Karpas-422 (cell line): ENCODE data around the gene TBC1D13. TPM values are rescaled to one million over a fixed set of nuclear protein-coding genes. Genes with fewer than 3 reads are reported as not detected.

ENCODE experiments used
- DNase-seq: peaks from one replicate; pipeline ENCODE4 v3.0.0-alpha.2; 2015
- H2AFZ ChIP-seq: fragments of 200-600 bp; sonication (generic); 2 replicates; pipeline ENCODE4 v1.6.1; 2014; ENCODE audit warnings: antibody characterized with exemption, low read length, mixed read lengths
- H3K27ac ChIP-seq: fragments of 200-600 bp; sonication (generic); 2 replicates; pipeline ENCODE4 v1.5.1; 2014; ENCODE audit warnings: mild to moderate bottlenecking, low read length, moderate library complexity
- H3K27me3 ChIP-seq: fragments of 200-600 bp; sonication (generic); 2 replicates; pipeline ENCODE4 v1.6.1; 2014; ENCODE audit warnings: low read length, mixed read lengths
- H3K36me3 ChIP-seq: fragments of 200-600 bp; sonication (generic); 2 replicates; pipeline ENCODE4 v1.6.1; 2014; ENCODE audit warnings: low read length, mixed read lengths; ENCODE audit not compliant: insufficient read depth
- H3K4me1 ChIP-seq: fragments of 200-600 bp; sonication (generic); 2 replicates; pipeline ENCODE4 v1.6.1; 2014; ENCODE audit warnings: mild to moderate bottlenecking, low read length, mixed read lengths
- H3K4me2 ChIP-seq: fragments of 200-600 bp; sonication (generic); 2 replicates; pipeline ENCODE4 v1.6.1; 2014; ENCODE audit warnings: low read length, low read depth, mild to moderate bottlenecking; ENCODE audit not compliant: poor library complexity, severe bottlenecking
- H3K4me3 ChIP-seq: fragments of 200-600 bp; sonication (generic); 2 replicates; pipeline ENCODE4 v1.5.1; 2014; ENCODE audit warnings: mild to moderate bottlenecking, antibody characterized with exemption, low read length, mixed read lengths
- H3K79me2 ChIP-seq: fragments of 200-600 bp; sonication (generic); 2 replicates; pipeline ENCODE4 v1.6.1; 2014; ENCODE audit warnings: mild to moderate bottlenecking, low read length, mixed read lengths
- H3K9ac ChIP-seq: fragments of 200-600 bp; sonication (generic); 2 replicates; pipeline ENCODE4 v1.6.0; 2014; ENCODE audit warnings: low read length
- H3K9me2 ChIP-seq: fragments of 200-600 bp; sonication (generic), shearing (Covaris generic); replicated peaks from 2 replicates; pipeline ENCODE4 v1.6.0; 2014; ENCODE audit warnings: mild to moderate bottlenecking, low read length, moderate library complexity; ENCODE audit not compliant: insufficient read depth
- H3K9me3 ChIP-seq: fragments of 300-700, 200-600 bp; sonication (generic); 2 replicates; pipeline ENCODE4 v1.6.1; 2014; ENCODE audit warnings: low read length, mixed read lengths
- H4K20me1 ChIP-seq: fragments of 200-600 bp; sonication (generic); 2 replicates; pipeline ENCODE4 v1.6.1; 2014; ENCODE audit warnings: mild to moderate bottlenecking, antibody characterized with exemption, low read length, low read depth; ENCODE audit not compliant: insufficient read depth
- total RNA-seq: library from RNA; depleted of rRNA; stranded (reverse); fragments of >200 nt; shearing (Covaris generic); gene quantifications from 2 replicates; pipeline ENCODE4 v1.2.3, GENCODE V29; 2014; ENCODE audit warnings: low replicate concordance

The TBC1D13 gene
- total RNA-seq, 1 experiment from 2014 or later = 6.7 TPM

DNA sequence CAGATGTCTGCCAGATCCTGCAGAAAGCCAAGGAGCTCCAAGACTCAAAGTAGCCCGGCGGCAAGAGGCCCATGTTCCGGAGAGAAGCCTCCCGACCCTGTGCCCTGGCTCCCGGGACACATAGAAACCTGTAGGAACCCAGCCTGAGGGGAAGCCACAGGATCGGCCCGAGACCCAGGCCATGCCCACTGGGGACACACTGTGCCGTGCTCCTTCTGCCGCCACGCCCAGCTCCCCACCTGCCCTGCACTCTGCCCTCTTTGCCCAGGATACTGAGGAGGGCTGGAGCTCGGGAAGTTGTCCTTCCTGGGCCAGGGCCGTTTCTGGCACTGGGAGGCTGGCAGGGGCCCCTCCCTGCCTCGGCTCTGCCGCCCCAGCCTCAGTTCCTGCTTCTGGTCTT is 20.8 kb downstream of the TBC1D13 start:
- Histone ChIP-seq H3K27ac (no peak overlapping the region), H3K4me3 (no peak overlapping the region), H3K79me2 (no peaks in the 10 kb centered on the region), H3K4me1 (no peaks in the 10 kb centered on the region), H3K27me3 (no peaks in the 10 kb centered on the region), H3K9me2 (no peaks in the 10 kb centered on the region), H3K36me3 (peaks cover 8% of the 10 kb centered on the region), H2AFZ (no peak overlapping the region), H4K20me1 (no peaks in the 10 kb centered on the region), H3K9ac (no peak overlapping the region), H3K9me3 (no peaks in the 10 kb centered on the region), H3K4me2 (no peak overlapping the region)
- no peak for DNase-seq

- H3K36me3 ChIP-seq = peaks cover 8% of the 10 kb centered on the region
- no peaks in the 10 kb centered on the region for H3K9me2 ChIP-seq
- H3K27me3 ChIP-seq = no peaks in the 10 kb centered on the region
- no peaks in the 10 kb centered on the region for H4K20me1 ChIP-seq
- H2AFZ ChIP-seq = no peak overlapping the region
- H3K79me2 ChIP-seq = no peaks in the 10 kb centered on the region
- no peak for DNase-seq
- H3K4me1 ChIP-seq = no peaks in the 10 kb centered on the region
- no peaks in the 10 kb centered on the region for H3K9me3 ChIP-seq
- H3K27ac ChIP-seq = no peak overlapping the region
- H3K4me3 ChIP-seq = no peak overlapping the region
- no peak overlapping the region for H3K4me2 ChIP-seq
- H3K9ac ChIP-seq = no peak overlapping the region
Measured at GRCh38 chr9:128808543-128808942, 21.5 kb downstream of the TBC1D13 start.

GRCh38 chr9:128809036-128809599 is 22.1 kb downstream of the TBC1D13 start:
- H3K4me3 ChIP-seq = no peak overlapping the region
- H4K20me1 ChIP-seq = no peaks in the 10 kb centered on the region
- H3K9ac ChIP-seq = no peak overlapping the region
- no peak overlapping the region for H3K4me2 ChIP-seq
- H2AFZ ChIP-seq = no peak overlapping the region
- peaks cover 8% of the 10 kb centered on the region for H3K36me3 ChIP-seq
- no peaks in the 10 kb centered on the region for H3K79me2 ChIP-seq
- no peak for DNase-seq
- no peaks in the 10 kb centered on the region for H3K4me1 ChIP-seq
- H3K27me3 ChIP-seq = no peaks in the 10 kb centered on the region
- no peaks in the 10 kb centered on the region for H3K9me2 ChIP-seq
- no peak overlapping the region for H3K27ac ChIP-seq
- H3K9me3 ChIP-seq = no peaks in the 10 kb centered on the region

- Histone ChIP-seq H3K9me3 (no peaks in the 10 kb centered on the region), H3K4me2 (no peak overlapping the region), H3K4me3 (no peak overlapping the region), H3K27me3 (no peaks in the 10 kb centered on the region), H3K27ac (no peak overlapping the region), H2AFZ (no peak overlapping the region), H3K36me3 (peaks cover 8% of the 10 kb centered on the region), H3K4me1 (no peaks in the 10 kb centered on the region), H3K79me2 (no peaks in the 10 kb centered on the region), H3K9me2 (no peaks in the 10 kb centered on the region), H4K20me1 (no peaks in the 10 kb centered on the region), H3K9ac (no peak overlapping the region)
- DNase-seq = no peak
Measured at GRCh38 chr9:128809831-128810230, 22.8 kb downstream of the TBC1D13 start.

- no peak for DNase-seq
- Histone ChIP-seq H3K79me2 (no peaks in the 10 kb centered on the region), H4K20me1 (no peaks in the 10 kb centered on the region), H3K36me3 (peaks cover 4% of the 10 kb centered on the region), H3K27me3 (no peaks in the 10 kb centered on the region), H3K9me3 (no peaks in the 10 kb centered on the region), H3K27ac (no peak overlapping the region), H3K4me3 (no peak overlapping the region), H2AFZ (no peak overlapping the region), H3K9ac (no peak overlapping the region), H3K4me2 (no peak overlapping the region), H3K9me2 (no peaks in the 10 kb centered on the region), H3K4me1 (no peaks in the 10 kb centered on the region)
Measured at GRCh38 chr9:128810873-128811272, 23.8 kb downstream of the TBC1D13 start.

DNA sequence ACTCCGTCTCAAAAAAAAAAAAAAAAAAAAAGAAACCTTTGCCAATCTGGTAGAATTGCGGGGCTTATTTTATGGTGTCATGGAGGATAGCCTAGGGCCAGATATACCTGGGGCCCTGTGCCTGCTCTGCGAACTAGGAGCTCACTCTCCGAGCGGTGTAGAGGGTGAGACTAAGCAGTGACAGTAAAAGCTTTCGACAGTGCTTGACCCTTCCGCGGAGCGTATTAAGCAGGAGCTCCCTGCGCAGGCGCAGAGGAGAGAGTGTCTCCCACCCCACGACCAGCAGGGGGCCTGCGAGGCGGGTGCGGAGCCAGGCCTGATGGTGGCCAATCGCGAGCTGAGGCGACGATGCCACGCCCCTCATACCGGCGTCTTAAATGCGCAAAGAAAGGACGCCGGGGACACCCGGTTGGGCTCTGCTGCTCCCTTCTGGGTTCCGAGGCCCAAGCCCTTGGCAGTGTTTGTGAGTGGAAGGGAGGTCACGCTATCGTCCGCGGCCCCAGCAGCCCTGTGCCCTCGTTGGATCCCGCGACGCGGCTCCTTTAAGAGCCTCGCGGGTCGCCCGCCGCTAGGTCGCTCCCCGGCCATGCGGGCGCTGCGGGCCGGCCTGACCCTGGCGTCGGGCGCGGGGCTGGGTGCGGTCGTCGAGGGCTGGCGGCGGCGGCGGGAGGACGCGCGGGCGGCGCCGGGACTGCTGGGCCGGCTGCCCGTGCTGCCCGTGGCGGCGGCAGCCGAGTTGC is 31.2 kb downstream of the TBC1D13 start, which contains the start of gene ENDOG:
TSS of gene ENDOG (plus strand) at position 402 of the 740 bp plus-strand sequence. CDS start at position 587, 185 bp downstream.
- Histone ChIP-seq H4K20me1 (peaks cover 3% of the 10 kb centered on the region; the same call in 1 of the 2 replicates), H3K27ac (peak within 1 kb of the TSS; percentile 45; the same call in 1 of the 2 replicates), H2AFZ (peak within 1 kb of the TSS; percentile 98), H3K27me3 (no peaks in the 10 kb centered on the region), H3K4me2 (peak within 1 kb of the TSS; percentile 96), H3K79me2 (peaks cover 9% of the 10 kb centered on the region; the same call in 1 of the 2 replicates), H3K4me3 (peak within 1 kb of the TSS; percentile 89), H3K36me3 (no peaks in the 10 kb centered on the region), H3K4me1 (peaks cover 26% of the 10 kb centered on the region), H3K9me2 (no peaks in the 10 kb centered on the region), H3K9me3 (no peaks in the 10 kb centered on the region), H3K9ac (peak within 1 kb of the TSS; percentile 83)
- DNase-seq = peak; percentile 99

DNA sequence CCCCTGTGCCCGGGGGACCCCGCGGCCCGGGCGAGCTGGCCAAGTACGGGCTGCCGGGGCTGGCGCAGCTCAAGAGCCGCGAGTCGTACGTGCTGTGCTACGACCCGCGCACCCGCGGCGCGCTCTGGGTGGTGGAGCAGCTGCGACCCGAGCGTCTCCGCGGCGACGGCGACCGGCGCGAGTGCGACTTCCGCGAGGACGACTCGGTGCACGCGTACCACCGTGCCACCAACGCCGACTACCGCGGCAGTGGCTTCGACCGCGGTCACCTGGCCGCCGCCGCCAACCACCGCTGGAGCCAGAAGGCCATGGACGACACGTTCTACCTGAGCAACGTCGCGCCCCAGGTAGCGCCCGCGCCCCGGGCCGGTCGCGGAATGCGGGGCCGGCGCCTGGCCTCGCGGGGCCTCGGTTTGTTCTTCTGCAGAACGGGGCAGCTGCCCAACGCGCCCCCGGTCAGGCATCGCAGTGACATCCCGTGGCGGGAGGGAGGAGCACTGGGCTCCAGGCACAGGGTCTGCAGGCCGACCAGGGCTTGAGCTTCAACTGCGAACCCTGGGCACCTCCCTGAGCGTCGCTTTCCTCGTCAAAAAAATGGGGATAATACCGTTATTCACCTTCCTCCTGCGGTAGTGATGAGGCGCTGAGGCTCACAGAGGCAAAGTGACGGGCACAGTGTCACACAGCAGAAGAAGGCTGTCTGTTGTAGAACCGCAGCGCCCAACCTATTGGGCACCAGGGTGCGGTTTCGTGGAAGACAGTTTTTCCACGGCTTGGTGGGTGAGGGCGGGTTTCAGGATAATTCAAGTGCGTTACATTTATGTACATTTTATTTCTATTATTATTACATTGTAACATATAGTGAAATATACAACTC is 32.0 kb downstream of the TBC1D13 start:
- H3K27ac ChIP-seq = no peak overlapping the region

More for the DNA sequence above, 32.0 kb downstream of the TBC1D13 start:
- H3K9me3 ChIP-seq = no peaks in the 10 kb centered on the region
- peak overlapping the region; percentile 83 for H3K9ac ChIP-seq
- H3K27me3 ChIP-seq = no peaks in the 10 kb centered on the region
- peak; percentile 82 for DNase-seq
- H4K20me1 ChIP-seq = peaks cover 3% of the 10 kb centered on the region; the same call in 1 of the 2 replicates
- peaks cover 9% of the 10 kb centered on the region; the same call in 1 of the 2 replicates for H3K79me2 ChIP-seq
- no peak overlapping the region for H2AFZ ChIP-seq
- peaks cover 26% of the 10 kb centered on the region for H3K4me1 ChIP-seq
- peak overlapping the region; percentile 89 for H3K4me3 ChIP-seq
- H3K4me2 ChIP-seq = peak overlapping the region; percentile 96
- no peaks in the 10 kb centered on the region for H3K9me2 ChIP-seq
- no peaks in the 10 kb centered on the region for H3K36me3 ChIP-seq
